DMS53 (cell line): ENCODE results near the gene ARRB2.
"Not testable (repeated sequence)": the region's sequence is repeated elsewhere in the genome, so short reads cannot be mapped to it uniquely, and the experiment has no call there.

Experiments used
- DNase-seq: peaks from one replicate; lab custom pipeline; 2025; lab: John Stamatoyannopoulos, UW

The ARRB2 gene

DNA sequence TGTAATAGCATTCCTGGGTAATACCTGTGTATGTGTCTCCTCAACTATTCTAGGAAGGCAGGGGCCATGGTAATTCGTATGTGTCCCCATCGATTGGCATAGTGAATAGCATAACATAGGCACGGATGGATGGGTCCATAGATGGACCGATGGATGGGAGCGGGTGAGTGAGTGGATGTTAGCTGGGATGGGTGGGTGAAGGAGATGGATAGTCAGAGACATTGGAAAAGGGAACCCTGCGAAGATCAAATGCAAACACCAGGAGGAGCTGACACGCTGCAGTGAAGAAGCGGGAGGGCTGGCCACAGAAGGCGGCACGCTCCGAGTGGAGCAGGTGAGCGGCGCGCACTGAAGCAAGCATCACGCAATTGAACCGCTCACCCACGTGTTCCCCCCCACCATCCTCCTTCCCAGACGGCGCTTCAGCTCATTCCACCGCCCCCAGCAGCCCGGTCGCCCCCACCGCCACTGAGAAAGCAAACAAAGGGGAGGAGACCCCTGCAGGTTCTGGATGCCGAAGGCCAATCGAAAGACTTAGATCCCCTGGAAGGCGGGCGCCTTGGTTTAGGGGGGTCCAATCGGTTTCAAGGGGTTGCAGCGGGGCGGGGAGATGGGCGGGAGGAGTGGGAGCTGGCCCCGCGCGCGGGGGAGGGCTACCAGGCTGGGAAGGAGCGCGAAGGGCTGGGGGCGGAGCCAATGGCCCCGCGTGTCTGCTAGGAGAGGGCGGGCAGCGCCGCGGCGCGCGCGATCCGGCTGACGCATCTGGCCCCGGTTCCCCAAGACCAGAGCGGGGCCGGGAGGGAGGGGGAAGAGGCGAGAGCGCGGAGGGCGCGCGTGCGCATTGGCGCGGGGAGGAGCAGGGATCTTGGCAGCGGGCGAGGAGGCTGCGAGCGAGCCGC is at the start of gene ARRB2:
Gene ARRB2 (plus strand): TSS at position 839 of the 899 bp plus-strand sequence. CDS start 90 bp downstream, outside the sequence.
- peak; percentile 98 for DNase-seq

DNA sequence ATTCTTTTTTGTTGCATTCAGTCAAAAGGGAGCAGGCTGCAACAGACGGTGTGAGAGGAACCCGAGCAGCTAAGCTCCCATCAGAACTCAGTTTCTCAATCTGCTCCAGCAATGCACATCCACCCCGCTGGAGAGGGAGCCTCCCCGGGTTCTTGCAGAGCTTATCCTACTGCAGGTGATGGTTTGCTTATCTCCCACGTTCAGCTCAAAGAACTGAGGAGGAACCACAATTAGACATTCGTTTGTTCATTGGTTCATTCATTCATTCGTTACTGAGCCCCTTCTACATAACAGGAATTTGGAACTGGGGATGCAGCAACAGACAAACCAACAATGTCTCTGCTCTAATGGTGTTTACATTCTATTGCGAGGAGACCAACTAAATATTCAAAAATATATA is 46.7 kb upstream of the ARRB2 start:
- no peak for DNase-seq

DNA sequence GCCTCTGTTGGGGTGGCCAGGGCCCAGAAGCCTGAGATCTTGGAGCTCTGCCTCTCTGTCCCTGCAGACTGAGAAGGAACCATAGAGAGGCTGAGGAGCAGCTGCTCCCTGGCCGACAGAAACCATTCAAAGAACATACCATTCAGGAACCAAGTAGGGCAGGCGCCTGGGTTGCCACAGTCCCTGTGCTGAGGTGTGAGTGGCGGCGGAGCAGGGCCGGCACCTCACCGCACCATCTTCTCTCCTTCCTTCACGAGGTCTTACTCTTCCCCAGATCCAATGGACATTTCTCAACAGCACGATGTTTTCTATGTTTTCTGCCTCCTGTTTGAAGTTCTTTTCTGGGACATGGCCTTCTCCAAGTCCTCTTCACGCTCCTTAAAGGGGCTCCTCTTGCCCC is 46.2 kb upstream of the ARRB2 start:
- DNase-seq = no peak

DNA sequence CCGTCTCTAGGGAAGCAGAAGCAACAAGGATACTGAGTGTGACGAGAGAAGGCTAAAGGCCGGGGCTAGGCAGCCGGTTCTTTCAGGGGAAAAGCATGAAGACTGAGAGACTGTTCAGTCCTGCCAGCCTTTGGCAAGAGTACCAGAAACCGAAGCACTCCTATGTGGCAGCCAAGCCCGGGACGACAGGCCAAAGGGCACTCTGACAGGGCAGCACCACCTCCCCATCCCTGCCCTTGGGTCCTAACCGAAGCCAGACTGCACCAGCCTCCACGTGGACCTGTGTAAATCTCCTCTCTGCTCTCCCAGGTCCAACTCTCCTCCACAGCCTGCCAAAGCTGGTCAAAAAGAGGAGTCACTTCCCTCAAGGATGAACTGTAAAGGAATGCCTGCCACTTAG is 45.4 kb upstream of the ARRB2 start:
- DNase-seq = no peak

DNA sequence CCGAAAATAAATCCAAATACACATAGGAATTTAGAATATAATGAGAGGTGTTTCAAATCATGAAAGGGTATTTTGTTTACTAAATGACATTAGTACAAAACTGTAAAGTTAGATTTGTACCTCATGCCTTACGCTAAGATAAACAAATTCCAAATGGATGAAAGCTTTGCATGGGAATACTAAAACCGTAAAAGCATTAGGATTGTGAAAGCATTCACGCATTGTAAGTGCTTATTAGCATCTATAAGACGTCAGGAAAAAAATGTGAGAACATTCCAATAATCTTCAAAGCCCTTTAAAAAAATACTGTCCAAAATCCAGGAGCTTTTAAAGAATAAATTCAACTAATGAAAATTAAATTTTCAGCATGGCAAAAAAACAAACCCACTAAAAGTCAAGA is 44.1 kb upstream of the ARRB2 start:
- no peak for DNase-seq

DNA sequence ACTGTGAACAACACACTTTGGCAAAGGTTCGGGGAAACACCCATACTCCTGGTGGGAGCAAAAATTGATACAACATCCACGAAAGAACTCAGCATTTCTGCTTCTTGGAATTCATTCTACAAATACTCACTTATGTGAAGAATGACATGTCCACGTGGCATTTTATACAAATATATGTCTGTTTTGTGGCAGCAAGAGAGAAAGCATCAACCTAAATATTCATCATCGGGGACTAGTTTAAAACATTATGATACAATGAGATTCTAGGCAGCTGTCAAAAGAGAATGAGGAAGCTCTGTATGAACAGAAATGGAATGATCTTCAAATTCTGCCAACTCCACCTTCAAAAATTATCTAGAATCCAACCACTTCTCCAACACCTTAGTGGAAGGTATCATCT is 43.3 kb upstream of the ARRB2 start:
- DNase-seq = no peak

DNA sequence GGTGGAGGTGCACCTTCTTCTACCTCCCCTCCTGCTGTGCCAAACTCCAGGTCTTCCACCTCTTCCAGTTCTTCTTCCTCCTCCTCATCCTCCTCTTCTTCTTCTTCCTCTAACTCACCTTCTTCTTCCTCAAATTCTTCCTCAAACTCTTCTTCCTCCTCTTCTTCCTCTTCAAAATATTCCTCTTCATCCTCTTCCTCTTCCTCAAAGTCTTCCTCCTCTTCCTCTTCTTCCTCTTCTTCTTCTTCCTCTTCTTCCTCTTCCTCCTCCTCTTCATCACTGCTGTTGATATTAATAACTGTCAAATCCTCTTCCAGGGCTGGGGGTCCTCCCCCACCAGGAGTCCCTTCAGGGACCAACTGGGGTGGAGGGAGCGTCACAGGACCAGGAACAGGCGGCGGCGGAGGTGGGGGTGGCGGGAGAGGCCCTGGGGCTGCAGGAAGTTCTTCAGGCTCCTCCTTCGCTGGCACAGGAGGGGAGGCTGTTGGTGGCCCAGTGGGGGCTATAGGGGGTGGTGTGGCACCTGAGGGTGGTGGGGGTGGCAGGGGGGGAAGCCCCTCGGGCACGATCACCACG is 38.3 kb upstream of the ARRB2 start:
- DNase-seq = no peak

DNA sequence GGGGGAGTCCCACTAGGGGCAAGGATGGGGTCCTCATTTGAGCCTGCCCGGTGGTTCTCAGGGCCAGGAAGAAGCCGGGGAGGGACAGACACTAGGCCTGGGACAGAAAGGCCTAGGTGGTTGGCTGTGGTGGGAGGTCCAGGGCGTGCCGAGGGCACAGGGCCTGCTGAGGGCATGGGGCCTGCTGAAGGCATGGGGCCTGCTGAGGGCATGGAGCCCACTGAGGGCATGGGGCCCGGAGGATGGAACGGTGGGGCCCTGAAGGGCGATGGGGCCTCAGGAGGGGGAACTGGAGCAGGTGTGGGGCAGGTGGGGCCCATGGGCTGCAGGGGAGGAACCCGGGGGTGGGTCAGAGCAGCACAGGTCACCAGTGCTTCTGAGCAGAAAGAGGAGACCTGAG is 37.7 kb upstream of the ARRB2 start:
- no peak for DNase-seq

DNA sequence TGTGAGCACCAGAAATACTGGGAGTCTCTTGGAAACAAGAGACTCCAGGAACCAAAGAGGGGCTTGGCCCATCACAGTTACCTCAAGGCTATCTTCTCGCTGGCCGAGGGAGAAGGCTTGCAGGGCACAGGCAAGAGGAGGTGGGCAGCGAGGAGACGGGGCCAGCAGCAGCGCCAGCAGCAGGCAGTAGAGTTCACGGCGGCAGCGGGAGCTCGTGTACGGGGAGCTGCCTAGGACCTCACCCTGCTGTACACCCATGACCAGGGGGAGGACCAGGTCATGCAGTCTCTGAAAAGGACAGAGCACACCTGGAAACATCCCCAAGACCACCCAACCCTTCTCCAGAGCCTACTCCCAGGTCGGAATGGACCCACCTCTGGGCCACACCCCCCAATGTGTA is 37.3 kb upstream of the ARRB2 start:
- DNase-seq = no peak

DNA sequence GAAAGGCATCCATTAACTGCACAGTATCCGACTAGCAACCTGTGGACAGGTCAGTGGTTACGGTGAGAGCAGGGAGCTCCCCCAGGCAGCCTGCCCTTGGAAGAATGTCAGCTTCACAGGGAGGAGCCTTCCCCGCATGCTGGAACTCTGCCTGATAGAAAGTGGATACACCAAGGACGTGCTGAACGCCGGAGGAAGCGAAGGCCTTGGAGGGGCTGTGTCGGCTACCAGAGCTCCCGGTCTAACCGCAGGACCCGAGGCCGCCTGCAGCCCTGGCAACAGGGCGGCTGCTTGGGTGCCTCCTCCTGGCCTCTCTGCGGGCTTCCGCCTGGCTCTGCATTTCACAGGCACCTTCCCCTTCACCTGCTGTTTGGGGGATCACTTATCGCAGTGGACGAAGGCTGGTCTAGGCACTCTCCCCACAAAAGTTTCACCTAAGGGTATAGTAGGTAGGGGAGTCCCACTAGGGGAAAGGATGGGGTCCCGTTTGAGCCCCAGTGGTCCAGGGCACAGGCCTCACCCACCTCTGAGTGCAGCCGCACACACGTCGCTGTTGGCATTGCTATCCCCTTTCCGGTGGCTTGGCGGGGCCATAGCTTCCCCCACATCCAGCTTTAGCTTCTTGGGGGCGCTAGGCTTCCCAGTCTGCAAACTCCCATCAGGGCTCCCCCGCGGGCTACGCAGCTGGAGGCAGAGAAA is 36.3 kb upstream of the ARRB2 start:
- DNase-seq = no peak

DNA sequence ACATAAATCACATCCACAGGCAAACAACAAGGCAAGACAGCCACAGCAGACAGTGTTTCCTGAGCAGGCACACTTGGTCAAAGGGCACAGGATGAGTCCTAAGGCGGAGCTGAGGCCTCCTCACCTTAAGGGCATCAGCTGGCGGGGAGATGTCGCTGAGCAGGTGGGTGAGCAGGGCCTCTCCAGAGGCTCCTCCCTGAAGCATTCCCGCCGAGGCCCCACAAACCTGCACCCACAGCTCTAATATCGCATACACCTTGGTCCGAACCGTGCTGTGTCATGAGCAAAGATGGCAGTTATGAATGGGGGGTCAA is 35.8 kb upstream of the ARRB2 start:
- DNase-seq = no peak

DNA sequence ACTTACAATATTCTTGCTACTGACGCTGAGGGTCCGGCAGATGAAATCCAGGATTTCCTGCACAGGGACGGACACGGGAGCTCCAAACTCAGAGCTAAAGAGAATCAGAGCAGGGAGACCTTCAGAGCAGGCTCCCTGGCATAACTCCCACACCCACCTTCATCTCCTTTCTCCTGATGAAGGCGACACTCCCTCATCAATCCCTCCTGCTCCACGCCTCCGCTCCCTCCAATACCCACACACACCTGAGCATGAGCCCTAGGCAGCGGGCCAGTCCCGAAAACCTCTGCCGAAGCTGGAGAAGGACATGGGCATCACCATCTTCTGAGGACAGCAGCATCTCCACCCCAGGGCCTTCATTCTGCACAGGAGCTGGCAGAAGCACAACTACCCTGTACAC is 34.6 kb upstream of the ARRB2 start:
- DNase-seq = no peak

DNA sequence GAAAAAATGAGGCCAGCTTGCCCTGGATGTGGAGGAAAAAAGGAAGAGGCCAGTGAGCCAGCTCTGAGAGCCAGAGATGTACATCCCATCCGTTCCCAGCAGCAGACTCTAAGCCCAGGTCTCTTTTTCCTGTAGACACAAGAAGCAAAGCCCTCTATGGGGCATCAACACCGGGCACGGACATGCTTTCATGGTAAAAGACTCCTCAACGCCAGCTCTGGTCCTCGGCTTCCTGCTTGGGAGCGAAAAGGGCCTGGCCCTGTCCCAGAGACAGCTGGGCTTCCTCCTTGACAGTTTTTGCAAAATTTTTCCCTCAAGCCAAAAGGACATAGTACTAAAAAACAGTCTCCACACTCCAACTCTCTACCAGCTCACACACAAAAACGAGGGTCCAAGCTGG is 33.6 kb upstream of the ARRB2 start:
- DNase-seq = no peak

DNA sequence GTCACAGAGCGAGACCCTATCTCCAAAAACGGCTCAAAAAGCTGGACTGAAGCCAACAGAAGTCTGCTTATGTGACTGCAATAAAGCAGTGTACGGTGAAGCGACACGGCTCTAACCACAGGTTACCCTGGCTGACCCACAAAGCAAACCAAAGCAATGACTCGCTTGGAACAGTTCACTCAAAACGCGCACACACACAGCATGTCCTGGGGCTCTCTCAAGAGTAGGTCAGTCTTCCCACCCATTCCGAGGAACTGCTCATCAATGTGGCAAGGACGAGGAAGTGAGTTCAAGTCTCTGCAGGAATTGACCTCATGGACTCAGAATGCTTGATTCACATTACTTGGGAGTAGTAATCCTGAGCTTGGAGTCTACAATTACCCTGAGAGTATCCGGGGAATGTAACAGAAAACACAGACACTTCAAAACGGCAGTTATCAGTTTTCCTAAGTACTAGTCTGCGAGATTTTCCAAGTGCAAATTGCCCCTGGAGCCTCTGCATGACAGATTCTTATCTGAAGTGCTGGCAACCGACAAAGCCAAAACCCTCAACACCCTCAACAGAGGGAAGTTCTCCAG is 31.9 kb upstream of the ARRB2 start:
- DNase-seq = no peak

DNA sequence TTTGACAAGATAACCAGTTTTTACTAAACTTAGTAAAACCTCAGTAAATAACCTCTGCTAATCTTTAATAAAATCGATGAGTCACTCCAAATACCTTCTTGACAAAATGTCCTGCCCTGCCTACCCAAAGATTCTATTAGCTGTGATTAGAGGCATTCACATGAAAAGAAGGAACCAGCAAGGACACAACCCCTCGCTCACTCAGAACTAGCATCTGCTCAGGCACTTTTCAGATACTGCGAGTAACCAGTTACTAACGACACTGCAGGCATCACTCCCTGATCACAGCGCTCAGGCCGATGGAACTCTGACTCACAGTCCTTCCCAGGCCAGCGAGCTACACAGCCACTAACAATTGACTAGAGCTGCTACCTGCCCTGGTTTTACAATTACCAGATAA is 30.8 kb upstream of the ARRB2 start:
- DNase-seq = no peak

DNA sequence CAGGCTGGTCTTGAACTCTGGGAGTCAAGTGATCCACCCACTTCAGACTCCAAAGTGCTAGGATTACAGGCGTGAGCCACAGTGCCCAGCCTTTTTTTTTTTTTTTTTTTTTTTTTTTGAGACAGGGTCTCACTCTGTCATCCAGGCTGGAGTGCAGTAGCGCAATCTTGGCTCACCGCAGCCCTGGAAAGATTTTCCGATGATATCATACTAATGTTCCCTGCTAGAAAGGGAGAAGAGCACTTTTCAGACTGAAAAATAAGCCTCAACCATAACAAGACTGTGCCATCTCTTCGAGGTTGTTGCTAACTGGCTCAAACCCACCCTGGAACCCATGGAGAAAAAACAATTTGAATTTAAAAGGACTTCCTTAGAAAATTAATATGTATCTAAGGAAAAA is 26.7 kb upstream of the ARRB2 start:
- not testable (repeated sequence) for DNase-seq

DNA sequence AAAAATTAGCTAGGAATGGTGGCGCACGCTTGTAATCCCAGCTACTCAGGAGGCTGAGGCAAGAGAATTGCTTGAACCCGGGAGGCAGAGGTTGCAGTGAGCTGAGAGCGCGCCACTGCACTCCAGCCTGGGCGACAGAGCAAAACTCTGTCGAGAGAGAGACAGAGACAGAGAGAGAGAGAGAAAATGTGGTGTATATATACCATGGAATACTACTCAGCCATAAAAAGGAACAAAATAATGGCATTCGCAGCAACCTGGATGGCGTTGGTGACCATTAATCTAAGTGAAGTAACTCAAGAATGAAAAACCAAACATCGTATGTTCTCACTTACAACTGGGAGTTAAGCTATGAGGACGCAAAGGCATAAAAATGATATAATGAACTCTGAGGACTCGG is 20.6 kb upstream of the ARRB2 start:
- DNase-seq = not testable (repeated sequence)

DNA sequence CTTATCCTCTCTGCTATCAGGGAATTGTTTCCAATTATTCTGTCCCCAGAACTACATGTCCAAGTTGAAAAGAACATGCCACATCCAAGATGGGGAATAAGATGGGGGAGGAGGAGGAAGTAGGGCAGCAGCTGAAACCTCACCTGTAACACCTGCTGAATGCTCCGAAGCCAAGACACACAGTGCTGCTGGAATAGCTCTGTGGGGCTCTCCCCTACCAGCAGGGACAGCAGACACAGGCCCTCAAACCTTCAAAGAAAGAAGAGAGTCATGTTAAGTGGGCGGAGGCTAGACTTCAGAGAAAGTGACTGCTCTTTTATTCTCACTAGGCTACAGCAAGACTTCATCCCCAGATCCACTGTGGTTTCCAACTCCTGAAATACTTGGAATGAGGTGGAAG is 19.7 kb upstream of the ARRB2 start:
- no peak for DNase-seq

DNA sequence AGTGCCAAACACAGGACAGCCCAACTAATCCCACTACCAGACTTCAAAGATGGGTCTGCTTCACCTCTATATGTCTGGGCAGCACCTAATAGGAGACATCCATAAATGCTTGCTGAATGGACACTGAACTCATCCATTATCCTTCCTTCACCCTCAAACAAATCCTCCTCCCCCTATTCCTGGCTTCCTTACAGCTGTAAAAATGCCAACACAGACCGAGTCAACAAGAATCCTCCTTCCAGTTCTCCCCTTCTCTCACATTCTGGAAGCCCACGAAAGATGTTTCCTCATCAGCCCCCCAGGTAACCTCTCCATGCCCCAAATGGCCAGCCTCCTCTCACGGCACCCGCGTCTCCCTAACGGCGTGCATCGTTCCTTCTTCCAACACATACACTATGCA is 18.7 kb upstream of the ARRB2 start:
- no peak for DNase-seq

DNA sequence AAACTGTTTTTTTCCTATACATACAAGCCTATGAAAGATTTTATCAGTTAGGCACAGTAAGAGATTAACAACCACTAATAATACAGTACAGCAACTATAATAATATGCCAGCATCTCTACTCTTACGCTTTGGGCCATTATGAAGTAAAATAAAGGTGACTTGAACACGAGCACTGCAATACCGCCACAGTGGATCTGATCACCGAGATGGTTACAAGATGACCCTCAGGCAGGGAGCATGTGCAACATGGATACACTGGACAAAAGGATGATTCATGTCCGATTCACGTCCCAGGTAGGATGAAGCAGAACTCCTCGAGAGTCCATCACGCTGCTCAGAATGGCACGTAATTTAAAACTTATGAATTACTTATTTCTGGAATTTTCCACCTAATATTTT is 17.0 kb upstream of the ARRB2 start:
- DNase-seq = no peak

DNA sequence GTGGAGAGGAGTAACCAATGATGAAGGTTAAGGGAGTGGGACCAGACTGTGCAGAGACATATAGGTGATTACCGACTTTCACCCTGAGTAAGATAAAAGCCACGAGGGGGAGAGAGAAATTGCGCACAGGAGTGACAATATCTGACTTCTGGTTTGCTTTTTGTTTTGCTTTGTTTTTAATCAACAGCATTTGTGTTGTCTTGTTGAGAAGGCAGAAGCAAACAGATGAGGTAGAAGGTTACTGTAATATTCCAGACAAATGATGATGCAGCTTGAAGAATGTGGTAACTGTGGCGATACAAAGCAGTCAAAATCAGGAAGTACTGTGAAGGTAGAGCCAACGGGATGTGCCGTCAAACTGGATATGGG is 14.0 kb upstream of the ARRB2 start:
- DNase-seq = no peak

DNA sequence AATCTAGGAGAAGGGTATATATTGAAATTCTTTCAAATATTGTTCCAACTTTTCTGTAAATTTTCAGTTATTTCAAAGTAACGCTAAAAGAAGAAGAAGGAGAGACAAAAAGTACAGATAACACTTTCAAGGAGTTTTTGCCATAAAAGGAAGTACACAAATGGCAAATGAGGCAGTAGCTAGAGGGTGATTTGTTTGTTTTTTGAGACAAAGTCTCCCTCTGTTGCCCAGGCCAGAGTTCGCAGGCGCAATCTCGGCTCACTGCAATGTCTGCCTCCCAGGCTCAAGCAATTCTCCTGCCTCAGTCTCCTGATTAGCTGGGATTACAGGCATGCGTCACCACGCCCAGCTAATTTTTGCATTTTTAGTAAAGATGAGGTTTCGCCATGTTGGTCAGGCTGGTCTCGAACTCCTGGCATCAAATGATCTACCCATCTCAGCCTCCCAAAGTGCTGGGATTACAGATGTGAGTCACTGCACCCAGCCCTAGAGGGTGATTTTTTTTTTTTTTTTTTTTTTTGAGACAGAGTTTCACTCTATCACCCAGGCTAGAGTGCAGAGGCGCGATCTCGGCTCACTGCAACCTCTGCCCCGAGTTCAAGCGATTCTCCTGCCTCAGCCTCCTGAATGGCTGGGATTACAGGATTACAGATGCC is 10.9 kb upstream of the ARRB2 start:
- DNase-seq = not testable (repeated sequence)

DNA sequence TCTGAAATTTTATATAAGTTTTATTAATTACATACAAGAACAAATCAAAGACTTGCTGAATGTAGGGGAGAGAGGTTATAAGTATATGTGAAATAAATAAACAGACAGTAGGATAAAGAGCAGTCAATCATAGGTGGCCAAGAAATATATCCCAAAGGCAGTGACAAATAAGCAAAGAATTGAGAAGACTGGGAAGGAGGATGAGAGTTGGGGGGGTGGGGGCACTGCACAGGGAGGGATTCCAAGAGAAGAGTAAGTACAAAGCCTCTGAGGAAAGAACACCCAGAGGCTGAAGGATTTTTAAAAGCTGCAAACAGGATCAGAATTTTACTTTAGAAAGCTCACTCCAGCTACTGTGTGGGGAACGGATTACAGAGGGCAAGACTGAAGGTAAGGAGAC is 9.3 kb upstream of the ARRB2 start:
- DNase-seq = no peak
